NCI-H526 treated with DMSO at 0.1 percent for 48 hours (cell line): ENCODE data around the gene SLC2A9.
"Not testable (repeated sequence)": the region's sequence is repeated elsewhere in the genome, so short reads cannot be mapped to it uniquely, and the experiment has no call there.

Source experiments
- DNase-seq: peaks from one replicate; lab custom pipeline; 2025; lab: John Stamatoyannopoulos, UW

The SLC2A9 gene

DNA sequence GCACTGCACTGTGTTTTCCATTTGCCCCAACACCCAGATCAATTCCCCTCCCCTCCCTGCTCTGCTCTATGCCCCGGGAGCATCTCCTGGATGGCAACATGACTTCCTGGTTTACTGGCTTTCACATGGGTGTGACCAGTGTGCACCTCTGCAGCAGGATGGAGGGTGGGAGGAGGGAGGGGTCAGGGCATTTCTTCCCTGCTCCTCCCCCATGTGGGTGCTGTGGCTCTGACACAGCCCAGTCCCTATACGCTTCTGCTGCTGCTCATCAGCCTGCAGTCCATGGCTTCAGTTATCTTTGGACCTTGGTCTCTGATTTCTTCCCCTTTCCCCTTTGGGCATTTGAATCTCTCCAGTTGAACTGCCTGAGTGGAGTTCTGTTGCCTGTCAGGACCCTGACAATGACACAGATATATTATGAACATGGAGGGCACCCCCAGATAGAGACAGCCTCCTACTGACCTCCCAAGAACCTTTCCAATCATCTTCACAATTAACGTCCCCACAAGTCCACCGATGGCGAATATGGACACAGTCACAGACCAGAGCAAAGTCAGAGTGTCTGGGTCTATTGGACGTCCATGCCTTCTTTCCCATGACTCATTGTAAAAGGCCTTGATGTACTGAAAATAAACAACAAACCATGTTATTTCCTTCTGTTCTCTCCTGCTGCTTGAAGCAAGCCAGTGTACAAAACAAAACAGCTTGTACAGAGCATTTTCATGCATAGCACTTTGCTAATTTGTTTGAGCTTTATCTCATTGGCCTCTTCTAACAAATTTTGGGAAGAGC lies 24.8 kb downstream of the SLC2A9 start:
- DNase-seq, result no peak

DNA sequence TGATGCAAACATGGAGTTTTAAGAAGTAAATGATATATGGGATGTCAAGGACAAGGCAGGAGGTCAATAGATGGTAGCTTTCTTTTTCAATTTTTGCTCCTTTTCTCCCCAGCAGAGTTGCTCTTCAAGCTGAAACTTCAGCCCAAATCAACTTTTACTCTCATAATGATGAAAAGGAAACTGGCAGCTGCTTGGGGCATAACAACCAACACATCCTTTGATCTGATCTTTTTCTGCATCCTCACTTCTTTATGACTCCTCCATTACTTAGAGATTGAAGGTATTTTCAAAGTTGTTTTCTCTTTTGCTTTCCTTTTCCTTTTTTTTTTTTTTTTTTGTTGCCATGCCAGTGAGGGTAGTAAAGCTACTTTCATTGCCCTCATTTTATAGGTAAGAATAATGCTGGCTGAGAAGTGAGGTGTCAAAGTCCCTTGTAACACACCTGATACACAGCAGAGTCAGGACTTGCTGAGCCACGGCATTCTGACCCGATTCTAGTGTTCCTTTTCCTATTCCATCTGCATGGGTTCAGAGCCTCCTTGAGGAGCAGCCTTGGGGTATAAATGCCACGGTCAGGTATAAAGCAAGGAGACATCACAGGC lies 26.9 kb downstream of the SLC2A9 start:
- no peak for DNase-seq

DNA sequence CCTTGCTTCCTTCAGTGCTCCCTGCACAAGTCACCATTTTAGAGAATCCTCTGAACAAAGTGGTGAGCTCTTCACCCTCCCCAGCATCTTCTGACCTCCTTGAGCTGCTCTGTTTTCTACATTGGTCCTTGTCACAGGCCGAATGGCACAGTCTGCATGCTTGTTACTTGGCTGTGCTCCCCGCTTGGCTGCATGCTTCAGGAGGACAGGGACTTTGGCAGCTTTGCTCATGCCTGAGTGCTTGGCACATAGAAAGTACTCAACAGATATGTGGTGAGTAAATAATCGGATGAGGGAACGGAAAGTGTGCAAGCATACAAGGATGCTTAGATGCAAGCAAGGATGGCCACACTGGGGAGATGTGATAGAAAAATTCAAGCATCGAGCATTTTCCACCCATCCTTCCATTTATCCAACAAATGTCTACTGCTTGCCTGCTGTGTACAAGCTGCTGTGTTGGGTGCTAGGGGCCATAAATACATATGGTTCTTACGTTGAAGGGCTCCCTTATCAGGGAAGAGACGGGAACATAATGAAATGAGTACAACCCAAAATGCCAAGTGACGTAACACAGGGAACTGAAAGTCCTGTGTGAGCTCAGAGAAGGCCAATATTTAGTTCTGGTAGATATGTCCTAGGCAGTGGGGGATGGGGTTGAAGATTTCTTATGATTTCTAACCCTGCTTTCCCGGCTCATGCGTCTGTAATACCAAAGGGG lies 31.2 kb downstream of the SLC2A9 start:
- DNase-seq, result no peak

DNA sequence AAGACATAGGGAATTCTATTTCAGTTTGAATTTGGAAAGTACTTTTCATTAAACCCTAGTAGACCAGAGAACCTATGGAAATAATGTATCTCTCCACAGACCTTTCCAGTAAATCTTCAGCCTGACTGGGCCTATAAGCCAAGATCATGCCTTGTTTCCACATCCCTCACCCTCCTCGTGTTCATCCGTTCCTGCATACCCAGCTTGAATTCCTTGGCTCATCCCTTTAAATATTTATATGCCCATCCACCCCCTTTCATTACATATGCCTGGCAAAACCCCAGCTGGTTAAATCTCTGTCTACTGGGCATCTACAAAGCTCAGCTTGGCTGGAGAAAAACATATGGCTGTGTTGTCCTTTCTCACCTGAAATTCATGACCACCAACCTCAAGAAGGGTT lies 32.4 kb downstream of the SLC2A9 start:
- DNase-seq, result no peak

DNA sequence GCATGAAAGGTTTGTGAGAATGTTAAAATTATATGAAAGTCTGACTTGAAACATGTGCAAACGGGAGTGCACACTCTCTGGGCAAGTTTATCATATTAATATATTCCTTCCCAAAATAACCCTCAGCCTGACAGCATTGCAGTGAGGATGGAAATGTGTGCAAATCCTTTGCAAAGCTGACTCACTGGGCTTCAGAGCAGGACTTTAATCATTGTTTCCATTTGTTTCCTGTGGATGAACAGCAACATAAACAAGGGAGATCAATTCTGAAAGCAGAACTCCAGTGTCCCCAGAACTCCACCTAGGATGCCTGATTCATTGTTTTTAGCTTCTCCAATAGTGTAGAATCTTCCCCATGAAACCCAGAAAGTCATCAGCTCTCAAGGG lies 32.9 kb downstream of the SLC2A9 start:
- DNase-seq, result no peak

DNA sequence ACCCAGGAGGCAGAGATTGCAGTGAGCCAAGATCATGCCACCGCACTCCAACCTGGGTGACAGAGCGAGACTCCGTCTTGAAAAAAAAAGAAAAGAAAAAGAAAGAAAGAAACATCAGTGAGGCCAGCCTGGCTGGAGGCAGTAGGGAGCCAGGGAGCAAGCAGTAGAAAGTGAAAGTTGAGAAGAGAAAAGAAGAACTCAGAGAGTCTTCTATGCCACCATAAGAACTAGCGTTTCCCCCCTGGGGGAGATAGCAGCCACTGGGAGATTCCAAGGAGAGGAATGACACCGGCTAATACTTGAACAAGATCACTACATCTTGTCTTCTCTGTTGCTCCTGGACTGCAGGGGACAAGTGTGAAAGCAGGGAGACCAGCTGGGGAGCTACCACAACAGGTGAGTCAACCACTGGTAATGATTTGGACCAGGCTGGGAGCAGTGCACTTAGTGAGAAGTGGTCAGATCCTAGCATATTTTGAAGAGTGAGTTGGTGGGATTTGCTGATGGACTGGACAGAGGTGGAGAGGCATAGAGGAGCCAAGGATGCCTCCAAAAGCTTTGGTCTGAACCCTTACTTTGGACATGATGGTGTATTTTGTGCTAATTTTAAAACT lies 33.4 kb downstream of the SLC2A9 start:
- no peak for DNase-seq

DNA sequence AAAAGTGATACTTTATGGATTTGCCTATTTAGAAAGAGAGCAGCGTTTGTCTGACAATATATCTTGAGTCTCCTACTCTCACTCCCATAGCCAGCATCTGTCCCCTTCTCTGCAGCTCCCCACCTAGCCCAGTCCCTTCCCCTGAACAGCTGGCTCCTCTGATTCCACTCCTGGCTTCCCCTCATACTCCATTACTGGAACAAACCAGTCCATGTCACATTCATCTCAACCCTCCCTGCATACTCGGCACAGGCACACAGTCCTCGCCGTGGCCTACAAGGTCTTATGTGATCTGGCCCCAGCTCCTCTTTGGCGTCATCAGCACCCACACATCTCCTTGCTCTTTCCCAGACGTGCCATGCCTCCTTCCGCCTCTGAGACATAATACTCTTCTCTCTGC lies 36.7 kb downstream of the SLC2A9 start:
- DNase-seq, result no peak

DNA sequence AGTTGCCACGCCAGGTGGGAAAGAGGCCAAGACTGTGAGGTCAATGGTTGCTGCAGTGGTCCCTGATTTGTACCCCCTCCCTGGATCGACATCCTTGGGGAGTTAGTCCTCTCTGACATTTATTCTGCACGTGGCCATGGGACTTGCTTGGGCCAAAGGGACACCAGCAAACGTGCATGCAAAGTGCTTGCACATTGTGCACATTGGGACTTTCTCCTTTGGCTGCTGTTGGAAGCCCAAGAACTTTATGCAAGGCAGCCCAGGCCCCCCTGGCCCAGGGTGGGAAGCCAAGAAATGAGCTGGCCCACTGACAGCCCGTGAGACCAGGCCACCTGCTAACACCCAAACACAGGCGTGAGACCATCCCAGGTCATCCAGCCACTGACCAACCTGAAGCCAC lies 38.1 kb downstream of the SLC2A9 start:
- no peak for DNase-seq

DNA sequence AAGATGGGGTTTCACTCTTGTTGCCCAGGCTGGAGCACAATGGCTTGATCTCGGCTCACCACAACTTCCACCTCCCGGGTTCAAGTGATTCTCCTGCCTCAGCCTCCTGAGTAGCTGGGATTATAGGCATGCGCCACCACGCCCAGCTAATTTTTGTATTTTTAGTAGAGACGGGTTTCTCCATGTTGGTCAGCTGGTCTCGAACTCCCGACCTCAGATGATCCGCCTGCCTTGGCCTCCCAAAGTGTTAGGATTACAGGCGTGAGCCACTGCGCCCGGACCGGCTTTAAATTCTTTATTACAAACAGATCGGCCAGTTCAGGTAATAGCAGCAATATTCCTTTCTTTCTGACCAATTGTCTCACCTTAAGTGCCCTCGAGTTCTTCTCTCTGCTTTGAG lies 39.4 kb downstream of the SLC2A9 start:
- not testable (repeated sequence) for DNase-seq

DNA sequence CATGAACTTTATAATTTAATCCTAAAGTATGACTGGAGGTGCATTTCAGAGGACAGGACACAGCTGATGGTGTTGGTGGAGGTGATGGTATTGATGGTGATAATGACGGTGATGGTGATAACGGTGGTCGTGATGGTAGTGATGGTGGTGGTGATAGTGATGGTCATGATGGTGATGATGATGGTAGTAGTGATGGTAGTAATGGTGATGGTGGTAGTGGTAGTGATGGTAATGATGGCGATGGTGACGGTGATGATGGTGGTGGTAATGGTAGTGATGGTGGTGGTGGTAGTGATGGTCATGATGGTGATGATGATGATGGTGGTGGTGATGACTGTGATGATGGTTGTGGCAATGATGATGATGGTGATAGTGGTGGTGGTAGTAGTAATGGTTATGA lies 40.4 kb downstream of the SLC2A9 start:
- no peak for DNase-seq

DNA sequence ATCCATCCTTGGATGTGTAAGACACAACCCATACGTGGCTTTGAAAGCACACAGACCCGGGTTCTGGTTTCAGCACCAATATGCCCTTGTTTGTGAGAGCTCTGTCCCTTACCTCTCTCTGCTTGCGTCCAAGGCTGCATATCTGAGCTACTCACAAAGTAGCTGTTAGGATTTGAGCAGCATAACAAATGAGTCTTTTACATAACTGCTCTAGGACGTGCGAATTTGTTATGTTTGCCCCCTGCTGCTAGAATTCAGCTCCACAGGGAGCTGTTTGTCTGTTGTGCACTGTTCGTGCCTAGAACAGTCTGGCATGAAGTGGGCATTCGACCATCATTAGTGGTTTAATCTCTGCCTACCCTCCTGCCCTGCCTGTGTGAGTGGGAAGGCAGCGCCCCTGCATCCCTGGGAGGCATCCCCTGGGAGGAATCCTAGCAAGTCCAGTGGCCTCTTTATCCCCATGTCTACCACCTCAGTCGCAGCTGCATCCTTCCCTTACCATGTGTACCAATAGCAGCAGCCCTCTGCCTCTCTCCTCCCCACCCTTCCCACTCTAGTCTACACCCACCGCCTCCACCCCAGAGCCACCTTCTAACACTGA lies 42.1 kb downstream of the SLC2A9 start:
- peak; percentile 4 for DNase-seq

DNA sequence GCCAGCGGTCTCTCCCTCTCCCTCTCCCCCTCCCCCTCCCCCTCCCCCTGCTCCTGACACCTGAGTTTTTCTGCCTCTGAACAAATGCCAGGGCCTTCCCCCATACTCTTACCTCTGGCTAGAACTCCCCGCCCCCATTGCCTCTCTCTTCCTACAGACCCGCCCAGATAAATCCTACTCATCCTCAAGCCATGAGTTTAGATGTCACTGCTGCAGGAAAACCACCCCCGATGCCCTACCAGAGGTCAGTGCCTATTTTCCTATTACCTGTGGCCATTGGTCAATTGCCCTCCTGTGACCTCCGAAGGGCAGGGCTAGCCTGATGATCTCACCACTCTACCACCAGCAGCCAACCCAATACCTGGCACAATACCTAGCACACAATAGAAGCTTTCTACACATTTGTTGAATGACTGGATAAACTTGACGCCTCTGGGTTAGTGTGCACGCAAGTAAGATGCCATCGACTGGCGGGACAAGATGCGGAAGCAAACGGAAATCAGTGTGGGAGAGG lies 43.7 kb downstream of the SLC2A9 start:
- DNase-seq, result no peak

DNA sequence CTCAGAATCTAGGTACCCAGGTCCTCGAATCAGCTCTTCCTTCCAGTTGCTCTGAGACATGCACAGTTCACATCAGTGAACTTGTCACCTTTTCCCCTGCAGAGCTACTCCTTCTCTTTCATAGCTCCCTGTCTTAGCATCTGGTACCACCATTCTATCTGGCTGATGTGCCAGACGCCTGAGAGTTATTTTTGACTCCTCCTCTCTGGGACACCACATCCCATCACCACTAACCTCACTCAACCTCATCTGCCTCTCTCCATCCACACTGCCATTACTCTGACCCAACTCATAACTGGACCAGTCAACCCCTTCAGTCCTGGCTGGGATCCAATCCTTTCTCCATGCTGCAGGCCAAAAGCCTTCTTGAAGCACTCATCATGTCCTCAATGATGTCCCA lies 44.5 kb downstream of the SLC2A9 start:
- no peak for DNase-seq

DNA sequence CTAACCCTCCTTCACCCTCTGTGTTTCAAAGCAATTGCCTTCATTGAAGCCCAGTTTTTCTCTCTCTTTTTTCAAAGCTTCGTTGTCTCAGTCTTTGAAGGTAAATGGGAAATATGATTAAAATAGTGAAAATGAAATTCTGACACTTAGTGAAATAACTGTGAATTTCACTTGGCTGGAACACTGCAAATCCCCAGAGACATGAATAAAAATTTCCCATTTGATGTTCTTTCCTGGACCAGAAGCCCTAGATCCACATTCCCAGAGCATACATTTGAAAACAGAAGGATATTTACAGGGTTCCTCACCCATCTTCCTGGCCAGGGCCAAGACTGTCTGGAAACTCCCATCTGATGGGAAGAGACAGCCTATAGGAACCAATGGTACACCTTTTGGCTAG lies 45.0 kb downstream of the SLC2A9 start:
- no peak for DNase-seq

DNA sequence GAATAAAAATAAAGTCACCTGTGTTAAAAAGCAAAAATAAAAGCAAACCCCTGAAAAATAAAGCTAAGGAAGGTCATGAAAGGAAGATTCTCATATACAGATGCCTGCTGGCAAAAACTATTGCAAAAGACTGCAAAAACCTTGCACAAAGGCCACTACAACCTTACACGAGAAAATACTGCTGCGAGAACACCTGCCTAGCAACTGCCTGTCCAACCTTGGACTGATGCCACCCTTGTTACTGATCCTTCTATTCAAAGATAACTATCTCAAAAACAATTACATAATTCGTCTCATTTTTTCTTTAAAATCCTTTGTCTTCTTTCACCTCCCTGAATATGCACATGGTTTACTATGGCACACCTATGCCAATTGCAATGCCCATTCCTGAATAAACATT lies 49.6 kb downstream of the SLC2A9 start:
- DNase-seq, result no peak

DNA sequence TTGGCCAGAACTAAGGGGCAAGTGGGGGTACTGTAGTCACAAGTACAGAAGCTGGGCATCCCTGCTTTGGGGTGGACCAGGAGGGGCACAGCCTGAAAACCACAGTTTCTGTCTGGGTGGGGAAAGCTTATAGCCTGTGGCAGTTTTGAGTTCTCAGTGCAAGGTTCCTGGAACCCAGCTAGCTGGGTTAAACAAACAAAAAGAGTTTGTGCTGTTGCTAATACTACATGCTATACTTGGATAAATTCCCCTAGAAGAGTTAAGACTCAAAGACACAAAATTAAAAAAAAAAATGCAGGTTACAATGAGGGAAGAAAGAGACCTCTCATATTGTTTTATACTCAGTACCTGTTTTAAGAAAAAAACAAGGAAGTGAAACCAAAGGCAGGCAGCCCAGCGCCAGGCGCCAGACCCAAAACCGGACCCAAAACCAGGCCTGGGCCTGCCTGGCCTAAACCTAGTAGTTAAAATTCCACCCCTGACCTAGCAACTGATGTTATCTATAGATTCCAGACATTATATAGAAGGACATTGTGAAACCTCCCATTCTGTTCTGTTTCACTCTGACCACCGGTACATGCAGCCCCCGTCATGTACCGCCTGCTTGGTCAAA lies 50.8 kb downstream of the SLC2A9 start:
- no peak for DNase-seq

DNA sequence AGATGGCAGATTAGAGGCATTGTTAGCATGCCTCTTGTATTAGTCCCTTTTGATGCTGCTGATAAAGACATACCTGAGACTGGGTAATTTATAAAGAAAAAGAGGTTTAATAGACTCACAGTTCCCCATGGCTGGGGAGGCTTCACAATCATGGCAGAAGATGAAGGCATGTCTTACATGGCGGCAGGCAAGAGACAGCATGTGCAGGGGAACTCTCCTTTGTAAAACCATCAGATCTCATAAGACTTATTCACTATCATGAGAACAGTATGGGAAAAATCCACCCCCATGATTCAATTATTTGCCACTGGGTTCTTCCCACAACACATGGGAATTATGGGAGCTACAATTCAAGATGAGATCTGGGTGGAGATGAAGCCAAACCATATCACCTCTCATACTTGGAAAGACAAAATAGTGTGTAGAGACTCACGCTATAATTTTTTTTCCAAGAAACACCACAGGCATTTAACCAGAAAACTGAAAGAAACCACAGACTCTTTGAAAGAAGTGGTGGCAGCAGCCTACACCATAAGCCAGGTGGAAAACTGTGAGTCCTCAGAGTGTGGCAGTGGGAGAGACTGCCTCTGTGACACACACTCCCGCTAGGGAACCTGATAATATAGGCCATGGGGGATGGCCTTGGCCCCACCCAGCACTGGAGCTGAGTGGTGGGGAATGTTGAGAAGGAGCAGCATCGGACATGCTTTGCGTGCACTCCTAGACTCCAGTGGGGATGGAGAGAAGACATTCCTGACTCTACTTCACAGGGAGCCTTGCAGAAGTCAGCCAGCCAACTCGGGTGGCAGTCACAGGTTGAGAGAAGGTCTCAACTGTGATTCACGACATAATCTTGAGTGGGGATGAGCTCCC lies 51.5 kb downstream of the SLC2A9 start:
- no peak for DNase-seq

DNA sequence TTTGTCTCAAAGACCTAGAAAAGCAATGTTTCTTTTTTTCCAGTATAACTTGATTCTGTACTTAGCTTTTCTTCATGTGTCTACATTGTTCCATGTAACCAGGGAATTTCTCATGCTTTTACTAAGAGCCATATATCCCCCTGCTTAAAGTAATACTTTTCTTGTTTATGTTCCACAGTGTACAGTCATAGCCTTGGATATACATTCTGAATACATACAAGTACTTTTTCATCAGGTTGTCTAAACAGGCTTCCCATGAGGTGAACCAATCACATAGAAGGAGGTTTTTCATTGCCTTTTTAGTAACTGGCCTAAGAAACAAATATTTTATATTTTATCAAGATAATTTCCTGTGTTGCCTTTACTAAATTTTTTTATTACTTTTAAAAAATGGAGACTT lies 52.8 kb downstream of the SLC2A9 start:
- DNase-seq, result no peak

DNA sequence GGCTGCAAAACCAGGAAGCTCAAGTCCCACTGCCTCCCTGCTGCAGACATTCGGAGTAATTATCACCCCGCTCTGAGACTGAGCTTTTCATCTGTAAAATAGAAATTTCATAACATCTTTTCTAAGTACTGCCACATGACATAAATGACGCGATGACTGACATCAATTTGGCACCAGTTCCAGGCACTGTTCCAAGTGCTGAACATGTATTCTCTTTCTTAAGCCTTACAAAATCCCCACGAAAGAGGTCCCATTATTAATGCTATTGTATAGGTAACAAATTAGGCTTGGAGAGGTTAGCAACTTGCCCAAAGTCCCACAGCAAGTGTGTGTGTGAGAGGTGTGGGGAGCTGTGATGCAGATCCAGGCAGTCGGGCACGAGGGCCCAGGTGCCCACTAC lies 56.4 kb downstream of the SLC2A9 start:
- DNase-seq, result no peak

DNA sequence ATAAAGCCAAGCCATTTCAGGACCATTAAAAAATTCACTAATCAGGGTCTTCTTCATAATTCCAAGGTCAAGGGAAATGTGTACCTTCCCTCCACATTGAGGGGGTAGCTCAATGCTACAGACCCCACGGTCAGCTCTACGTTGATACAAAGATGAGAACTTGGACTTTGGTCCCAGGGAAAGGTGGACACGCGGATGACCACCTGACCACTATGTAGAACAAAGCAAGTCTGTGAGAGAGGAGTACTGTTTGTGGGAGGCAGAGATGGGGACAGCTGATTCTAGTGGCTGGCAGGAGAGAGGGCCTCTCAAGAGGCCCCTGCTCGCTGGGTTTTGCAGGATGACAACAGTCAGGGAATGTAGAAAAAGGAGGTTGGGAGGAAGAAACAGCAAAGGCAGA lies 58.0 kb downstream of the SLC2A9 start:
- DNase-seq, result no peak
